Measurements from ENCODE around the gene SESN1. TPM values are rescaled to one million over a fixed set of nuclear protein-coding genes. Genes with fewer than 3 reads are reported as not detected.

The SESN1 gene
- total RNA-seq, 1 donor from 2014 or later = 9.1 TPM

DNA sequence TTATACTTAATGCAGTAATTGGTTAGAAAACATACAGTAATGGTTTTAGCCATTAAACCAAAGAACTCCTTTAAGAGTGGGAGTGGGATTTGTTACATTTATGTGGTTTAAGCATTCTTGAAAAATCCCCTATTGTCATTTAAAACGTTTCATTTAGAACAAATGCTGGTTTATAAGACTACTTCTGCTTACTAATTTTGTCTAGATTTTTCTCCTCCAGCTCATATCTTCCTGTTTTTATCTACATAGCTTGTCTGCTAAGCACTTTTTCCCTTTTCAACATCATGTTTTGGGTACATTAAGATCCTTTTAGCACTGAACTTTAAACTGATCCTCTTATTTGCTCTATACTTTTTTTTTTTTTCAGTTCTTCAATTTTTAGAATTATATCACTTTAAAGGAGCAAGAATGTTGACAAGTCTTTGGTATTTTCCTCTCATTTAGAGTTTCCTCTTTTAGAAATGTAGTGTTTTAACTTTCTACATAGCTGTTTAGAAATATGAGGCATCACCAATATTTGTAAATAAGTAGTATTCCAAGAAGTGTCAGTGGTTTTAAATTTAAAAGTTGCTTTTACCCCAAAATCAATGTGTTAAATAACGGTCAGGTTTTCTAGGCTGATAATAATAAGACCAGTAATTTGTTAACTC lies 80.9 kb downstream of the SESN1 start:
- intact Hi-C loops (cut with micrococcal nuclease) = loop anchor here (2.0 to 10.0 kb wide), 2 partner anchors 19 to 759 kb away; no protein-coding TSS in a partner anchor
- Mint-ChIP-seq H3K27me3 (no peaks in the 10 kb centered on the region), H3K4me3 (peak overlapping the region; percentile 30), H3K9me3 (no peaks in the 10 kb centered on the region), H3K4me1 (peaks cover 49% of the 10 kb centered on the region), H3K27ac (peak overlapping the region; percentile 78), H3K36me3 (ENCODE audit: low read depth) (peaks cover 4% of the 10 kb centered on the region)
- POLR2A ChIA-PET = interaction anchor here (0.7 to 1.2 kb wide), 2 partner anchors 37 to 376 kb away, joined by 3 to 5 read pairs; no protein-coding TSS in a partner anchor
- CTCF ChIA-PET = no interaction called here
- TF ChIP-seq, protein P1, sequence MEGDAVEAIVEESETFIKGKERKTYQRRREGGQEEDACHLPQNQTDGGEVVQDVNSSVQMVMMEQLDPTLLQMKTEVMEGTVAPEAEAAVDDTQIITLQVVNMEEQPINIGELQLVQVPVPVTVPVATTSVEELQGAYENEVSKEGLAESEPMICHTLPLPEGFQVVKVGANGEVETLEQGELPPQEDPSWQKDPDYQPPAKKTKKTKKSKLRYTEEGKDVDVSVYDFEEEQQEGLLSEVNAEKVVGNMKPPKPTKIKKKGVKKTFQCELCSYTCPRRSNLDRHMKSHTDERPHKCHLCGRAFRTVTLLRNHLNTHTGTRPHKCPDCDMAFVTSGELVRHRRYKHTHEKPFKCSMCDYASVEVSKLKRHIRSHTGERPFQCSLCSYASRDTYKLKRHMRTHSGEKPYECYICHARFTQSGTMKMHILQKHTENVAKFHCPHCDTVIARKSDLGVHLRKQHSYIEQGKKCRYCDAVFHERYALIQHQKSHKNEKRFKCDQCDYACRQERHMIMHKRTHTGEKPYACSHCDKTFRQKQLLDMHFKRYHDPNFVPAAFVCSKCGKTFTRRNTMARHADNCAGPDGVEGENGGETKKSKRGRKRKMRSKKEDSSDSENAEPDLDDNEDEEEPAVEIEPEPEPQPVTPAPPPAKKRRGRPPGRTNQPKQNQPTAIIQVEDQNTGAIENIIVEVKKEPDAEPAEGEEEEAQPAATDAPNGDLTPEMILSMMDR (IDR thresholded peaks at IDR 0.05) = no peak
- no peak for DNase-seq
- no peak for ATAC-seq (ENCODE audit: low read depth)

DNA sequence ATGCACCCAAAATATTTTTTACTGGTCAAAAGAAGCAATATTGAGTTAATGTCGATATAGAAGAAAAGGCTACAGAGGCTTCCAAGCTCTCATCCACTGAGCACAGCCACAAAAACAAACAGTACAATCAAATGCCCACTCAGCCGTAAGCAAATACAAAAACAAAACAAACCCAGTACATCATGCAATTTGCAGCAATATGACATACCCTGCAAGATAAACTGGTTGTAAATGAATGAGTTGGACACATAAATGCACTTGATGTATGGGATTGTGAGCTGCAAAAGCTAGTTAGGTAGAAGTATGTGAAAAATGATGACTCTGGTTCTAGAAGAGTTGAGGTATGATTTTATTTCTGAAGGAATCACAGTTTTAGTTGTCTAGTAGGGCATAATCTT lies 83.9 kb downstream of the SESN1 start:
- ChIA-PET POLR2A (interaction anchor here (1.1 to 3.8 kb wide), 3 partner anchors 10 to 84 kb away, joined by 3 to 21 read pairs (median 5); partner anchors contain the start of genes CEP57L1 and SESN1), CTCF (interaction anchor here (0.9 to 1.3 kb wide), 3 partner anchors 11 to 62 kb away, joined by 3 to 4 read pairs (median 3); no protein-coding TSS in a partner anchor)
- TF ChIP-seq, protein P1 (IDR thresholded peaks at IDR 0.05) = no peak
- no peak overlapping the region for H3K4me3 Mint-ChIP-seq
- no peak overlapping the region for H3K27ac Mint-ChIP-seq
- DNase-seq (no peak), ATAC-seq (ENCODE audit: low read depth) (no peak)
- H3K9me3 Mint-ChIP-seq = no peaks in the 10 kb centered on the region
- H3K27me3 Mint-ChIP-seq = no peaks in the 10 kb centered on the region
- intact Hi-C loops (cut with micrococcal nuclease) = loop anchor here (10.0 kb wide), 1 partner anchor 756 kb away; no protein-coding TSS in a partner anchor
- H3K4me1 Mint-ChIP-seq = peaks cover 76% of the 10 kb centered on the region
- H3K36me3 Mint-ChIP-seq (ENCODE audit: low read depth) = peaks cover 5% of the 10 kb centered on the region

DNA sequence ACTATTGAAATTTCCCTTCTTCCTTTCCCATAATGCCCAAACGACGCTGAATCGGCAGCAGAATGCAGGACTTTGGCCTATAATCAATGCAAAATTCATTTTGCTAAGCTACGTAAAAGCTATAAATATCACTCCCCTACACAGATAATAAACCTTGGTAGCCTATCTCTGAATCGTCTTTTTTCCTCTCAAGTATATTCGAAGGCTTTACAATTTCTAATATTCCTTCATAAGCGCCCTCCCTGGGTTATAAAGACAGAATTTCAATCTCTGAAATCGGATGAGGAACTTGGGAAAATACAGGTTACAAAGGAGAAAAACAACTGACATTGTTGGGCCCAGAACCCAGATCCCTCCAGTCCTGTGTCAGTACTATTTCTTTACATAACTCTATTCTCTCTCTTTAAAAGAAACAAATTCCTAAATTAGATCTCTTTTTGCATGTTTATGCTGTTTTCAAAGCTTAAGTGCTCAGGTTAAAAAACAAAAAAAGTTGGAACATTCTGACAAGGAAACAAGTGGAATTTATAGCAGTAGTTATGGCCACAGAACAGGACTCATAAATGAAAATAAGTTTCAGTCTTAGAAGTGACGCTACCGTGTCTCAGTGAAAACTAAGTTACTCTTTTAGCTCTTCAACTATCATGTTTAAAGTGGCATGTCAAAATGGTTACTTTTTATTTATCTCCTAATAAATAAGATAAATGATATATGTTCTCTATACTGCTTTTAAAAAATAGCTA lies 84.5 kb downstream of the SESN1 start:
- ChIA-PET POLR2A (interaction anchor here (0.7 to 3.8 kb wide), 6 partner anchors 9 to 749 kb away, joined by 3 to 21 read pairs (median 4); partner anchors contain the start of genes CEP57L1, SESN1 and SNX3), CTCF (interaction anchor here (1.3 kb wide), 1 partner anchor 49 kb away, joined by 4 read pairs; no protein-coding TSS in a partner anchor)
- no peak for DNase-seq
- peak overlapping the region; percentile 97 for H3K4me3 Mint-ChIP-seq
- no peaks in the 10 kb centered on the region for H3K27me3 Mint-ChIP-seq
- H3K4me1 Mint-ChIP-seq = peaks cover 70% of the 10 kb centered on the region
- ATAC-seq (ENCODE audit: low read depth) = no peak
- TF ChIP-seq, protein P1 (IDR thresholded peaks at IDR 0.05) = no peak
- intact Hi-C loops (cut with micrococcal nuclease) = loop anchor here (1.0 to 10.0 kb wide), 9 partner anchors 62 to 1055 kb away; partner anchors contain the start of genes AK9, ARMC2, CD164 and FIG4
- H3K36me3 Mint-ChIP-seq (ENCODE audit: low read depth) = peaks cover 5% of the 10 kb centered on the region
- H3K27ac Mint-ChIP-seq = peak overlapping the region; percentile 95
- H3K9me3 Mint-ChIP-seq = no peaks in the 10 kb centered on the region

DNA sequence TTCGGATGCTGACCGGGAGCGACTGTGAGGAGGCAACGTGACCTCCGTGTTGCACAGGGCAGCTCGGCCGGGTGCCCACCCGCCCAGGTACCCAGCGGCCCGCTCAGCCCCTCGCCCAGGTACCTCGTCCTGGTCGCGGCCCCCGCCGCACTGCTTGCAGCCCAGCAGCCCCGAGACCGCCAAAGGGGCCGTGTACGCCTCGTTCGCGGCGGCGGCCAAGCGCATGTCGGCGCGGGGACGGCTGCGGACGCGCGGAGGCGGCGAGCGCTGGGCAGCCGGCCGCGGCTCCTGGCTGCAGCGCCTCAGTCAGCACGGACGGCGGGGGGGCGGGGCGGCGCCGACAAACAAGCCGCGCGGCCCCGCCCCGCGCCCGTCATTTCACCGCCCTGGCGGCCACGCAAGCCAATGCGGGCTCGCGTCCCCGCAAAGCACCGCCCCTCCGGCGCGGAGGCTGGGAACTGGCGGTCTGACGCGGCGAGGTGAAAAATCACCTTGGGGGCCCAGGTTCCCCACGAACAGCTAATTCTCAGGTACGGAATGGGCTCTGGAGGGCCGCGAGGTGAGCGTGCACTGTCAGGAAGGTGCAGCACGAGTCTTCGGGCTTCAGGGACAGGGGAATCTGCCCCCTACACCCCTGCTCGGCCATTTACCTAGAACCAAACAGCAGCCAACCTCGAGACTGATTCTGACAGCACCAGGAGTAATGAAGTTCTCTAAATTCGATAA lies 85.2 kb downstream of the SESN1 start:
- ChIA-PET CTCF (interaction anchor here (1.3 kb wide), 1 partner anchor 50 kb away, joined by 4 read pairs; no protein-coding TSS in a partner anchor), POLR2A (interaction anchor here (0.7 to 3.8 kb wide), 7 partner anchors 8 to 748 kb away, joined by 3 to 21 read pairs (median 3); partner anchors contain the start of genes CEP57L1, SESN1 and SNX3)
- H3K4me3 Mint-ChIP-seq = peak overlapping the region; percentile 97
- no peaks in the 10 kb centered on the region for H3K9me3 Mint-ChIP-seq
- peak; percentile 97 for ATAC-seq (ENCODE audit: low read depth)
- H3K36me3 Mint-ChIP-seq (ENCODE audit: low read depth) = peaks cover 5% of the 10 kb centered on the region
- intact Hi-C loops (cut with micrococcal nuclease) = loop anchor here (1.0 to 10.0 kb wide), 8 partner anchors 63 to 1055 kb away; partner anchors contain the start of genes AK9, ARMC2, CD164 and FIG4
- DNase-seq = peak; percentile 87
- H3K27ac Mint-ChIP-seq = peak overlapping the region; percentile 95
- TF ChIP-seq, protein P1 (IDR thresholded peaks at IDR 0.05) = no peak
- peaks cover 65% of the 10 kb centered on the region for H3K4me1 Mint-ChIP-seq
- no peaks in the 10 kb centered on the region for H3K27me3 Mint-ChIP-seq

All from activated B cell treated with CpG ODN at 0.5 μM for 24 hours (primary cell).